HG03280 (cell line): ENCODE results near the gene ZNF48.

Source experiments
- ATAC-seq: cut with Tn5 transposase; IDR thresholded peaks from one replicate; pipeline ENCODE4 v1.9.1; 2021; ENCODE audit warnings: mild to moderate bottlenecking, moderate library complexity; ENCODE audit not compliant: unreplicated experiment

Gene ZNF48

GRCh38 chr16:30434852-30435251 lies 39.6 kb downstream of the ZNF48 start:
- ATAC-seq, result no peak

- ATAC-seq, result no peak
Measured at GRCh38 chr16:30437511-30438046, 42.4 kb downstream of the ZNF48 start.

- ATAC-seq, result no peak
Measured at GRCh38 chr16:30438835-30439234, 43.6 kb downstream of the ZNF48 start.

GRCh38 chr16:30439720-30440348 lies 44.6 kb downstream of the ZNF48 start:
- no peak for ATAC-seq

GRCh38 chr16:30443631-30444030 lies 48.4 kb downstream of the ZNF48 start:
- ATAC-seq, result no peak

GRCh38 chr16:30444231-30445148 lies 49.3 kb downstream of the ZNF48 start:
- no peak for ATAC-seq

- no peak for ATAC-seq
Measured at GRCh38 chr16:30445149-30445407, 49.9 kb downstream of the ZNF48 start.

- peak; percentile 87 for ATAC-seq
Measured at GRCh38 chr16:30445408-30446202, 50.4 kb downstream of the ZNF48 start, which contains the start of gene SEPHS2. Gene SEPHS2, minus strand, starts transcription at chr16:30445874. Its CDS starts 147 bp downstream, at chr16:30445727.

GRCh38 chr16:30446203-30446595 lies 51.0 kb downstream of the ZNF48 start:
- ATAC-seq, result no peak

- ATAC-seq, result no peak
Measured at GRCh38 chr16:30447512-30448226, 52.4 kb downstream of the ZNF48 start.

GRCh38 chr16:30449116-30449435 lies 53.9 kb downstream of the ZNF48 start:
- no peak for ATAC-seq
